GM15510 (cell line): ENCODE data around the gene GTF2H4.

Experiments
- POLR2A ChIP-seq: IDR thresholded peaks from 3 replicates; pipeline ENCODE4 v1.6.1; 2011; ENCODE audit warnings: borderline replicate concordance; ENCODE audit not compliant: insufficient read length; ENCODE audit errors: extremely low read depth

The GTF2H4 gene

GRCh38 chr6:30889921-30890645 lies 17.9 kb upstream of the GTF2H4 start:
- no peak for TF ChIP-seq POLR2A

- no peak for TF ChIP-seq POLR2A
Measured at GRCh38 chr6:30890646-30891449, 17.2 kb upstream of the GTF2H4 start.

GRCh38 chr6:30891450-30891723 lies 16.6 kb upstream of the GTF2H4 start:
- TF ChIP-seq POLR2A, result no peak

GRCh38 chr6:30891816-30892538 lies 16.0 kb upstream of the GTF2H4 start:
- no peak for TF ChIP-seq POLR2A

- TF ChIP-seq POLR2A, result no peak
Measured at GRCh38 chr6:30893001-30893591, 14.9 kb upstream of the GTF2H4 start.

- TF ChIP-seq POLR2A, result no peak
Measured at GRCh38 chr6:30893666-30894065, 14.3 kb upstream of the GTF2H4 start.

GRCh38 chr6:30894381-30894780 lies 13.6 kb upstream of the GTF2H4 start:
- TF ChIP-seq POLR2A, result no peak

- TF ChIP-seq POLR2A, result no peak
Measured at GRCh38 chr6:30894935-30895334, 13.1 kb upstream of the GTF2H4 start.

GRCh38 chr6:30895343-30895742 lies 12.7 kb upstream of the GTF2H4 start:
- no peak for TF ChIP-seq POLR2A

GRCh38 chr6:30896541-30896940 lies 11.5 kb upstream of the GTF2H4 start:
- TF ChIP-seq POLR2A, result no peak

GRCh38 chr6:30897882-30898281 lies 10.1 kb upstream of the GTF2H4 start:
- no peak for TF ChIP-seq POLR2A

- no peak for TF ChIP-seq POLR2A
Measured at GRCh38 chr6:30898750-30899360, 9.2 kb upstream of the GTF2H4 start.

GRCh38 chr6:30900863-30901417 lies 7.1 kb upstream of the GTF2H4 start:
- TF ChIP-seq POLR2A, result no peak

GRCh38 chr6:30901436-30901835 lies 6.6 kb upstream of the GTF2H4 start:
- no peak for TF ChIP-seq POLR2A
